GM12878 (cell line): ENCODE measurements around the gene C15orf62.

Source experiments
- CTCF ChIP-seq, 3 experiments: IDR thresholded peaks in 2 of 3; conservative IDR thresholded peaks in 1 of 3; 2 replicates each; pipeline ENCODE4 v1.5.1; 2011; ENCODE audit warnings: low read depth in 3 of 3, low read length in 3 of 3, mild to moderate bottlenecking in 3 of 3, control low read depth in 2 of 3, moderate library complexity in 2 of 3, inconsistent platforms in 1 of 3, mixed read lengths in 1 of 3; ENCODE audit not compliant: control insufficient read depth in 2 of 3, insufficient read depth in 1 of 3; ENCODE audit errors: extremely low read depth in 1 of 3
- ESRRA ChIP-seq: IDR thresholded peaks from 2 replicates; pipeline ENCODE4 v1.6.1; 2012; ENCODE audit warnings: mild to moderate bottlenecking, low read length, improper control_type of control experiment
- FOXM1 ChIP-seq: IDR thresholded peaks from 2 replicates; pipeline ENCODE4 v1.6.1; 2012; ENCODE audit warnings: low read depth, mild to moderate bottlenecking, inconsistent platforms, low read length, moderate library complexity
- NR2C2 ChIP-seq: IDR thresholded peaks from 2 replicates; pipeline ENCODE4 v1.6.1; 2011; ENCODE audit warnings: borderline replicate concordance, low read depth; ENCODE audit not compliant: control insufficient read depth, insufficient read length
- POLR2AphosphoS5 ChIP-seq: IDR thresholded peaks from 2 replicates; pipeline ENCODE4 v1.6.1; 2011; ENCODE audit warnings: mild to moderate bottlenecking, low read length, inconsistent platforms
- PRDM15 ChIP-seq: fragments of 450-650 bp; formaldehyde crosslinking; IDR thresholded peaks from 2 replicates; pipeline ENCODE4 v1.4.0; 2020; ENCODE audit warnings: mild to moderate bottlenecking, moderate library complexity
- RAD21 ChIP-seq: IDR thresholded peaks from 2 replicates; pipeline ENCODE4 v1.6.1; 2011; ENCODE audit warnings: mild to moderate bottlenecking, low read depth, low read length, moderate library complexity; ENCODE audit not compliant: insufficient read depth
- SMAD1 ChIP-seq: fragments of 450-650 bp; IDR thresholded peaks from 2 replicates; pipeline ENCODE4 v1.6.1; 2018; ENCODE audit warnings: mild to moderate bottlenecking, low read depth; ENCODE audit not compliant: partially characterized antibody
- TCF3 ChIP-seq: IDR thresholded peaks from 2 replicates; pipeline ENCODE4 v1.6.1; 2012; ENCODE audit warnings: low read depth, mild to moderate bottlenecking, low read length, borderline replicate concordance; ENCODE audit not compliant: insufficient read depth
- USF2 ChIP-seq: IDR thresholded peaks from 2 replicates; pipeline ENCODE4 v1.6.1; 2011; ENCODE audit warnings: low read depth, low read length, improper control_type of control experiment, borderline replicate concordance

GRCh38 chr15:40722934-40723333 is 46.8 kb upstream of the C15orf62 start:
- no peak for TF ChIP-seq PRDM15 (CRISPR knock-in tag)
- no peak for TF ChIP-seq RAD21
- no peak for TF ChIP-seq NR2C2
- no peak for TF ChIP-seq CTCF (IDR thresholded peaks at IDR 0.05 in 2 of 3, conservative IDR thresholded peaks at IDR 0.05 in 1 of 3; ENCODE audit: control insufficient read depth in 2 of 3, extremely low read depth in 1 of 3, insufficient read depth in 1 of 3, low read depth in 3 of 3, low read length in 3 of 3)
- no peak for TF ChIP-seq TCF3
- TF ChIP-seq USF2: no peak
- TF ChIP-seq SMAD1: no peak
- TF ChIP-seq POLR2AphosphoS5: no peak
- no peak for TF ChIP-seq ESRRA
- TF ChIP-seq FOXM1: no peak
